Esophagus squamous epithelium (tissue), 5 donors: ENCODE data around the gene ITGB6. TPM values are rescaled to one million over a fixed set of nuclear protein-coding genes. Genes with fewer than 3 reads are reported as not detected.

Experiments
- DNase-seq: peaks from one replicate; lab custom pipeline; 2025; lab: John Stamatoyannopoulos, UW
- H3K27ac ChIP-seq, 4 donors: fragments of 200-600 bp; sonication (generic); one replicate each; pipeline ENCODE4 v1.5.1; 2016 to 2019; ENCODE audit warnings: mild to moderate bottlenecking in 1 of 4
- H3K27me3 ChIP-seq, 4 donors: fragments of 200-600 bp; sonication (generic); 1 replicate in 3 of 4; 2 replicates in 1 of 4; pipeline versions ENCODE4 v1.5.1 to v1.6.0; 2017 to 2021; ENCODE audit warnings: antibody characterized with exemption in 1 of 4
- H3K36me3 ChIP-seq, 3 donors: fragments of 200-600 bp; sonication (generic); one replicate each; pipeline ENCODE4 v1.5.1; 2016 to 2019
- H3K4me1 ChIP-seq, 3 donors: fragments of 200-600 bp; sonication (generic); one replicate each; pipeline ENCODE4 v1.5.1; 2017 to 2019
- H3K4me3 ChIP-seq, 4 donors: fragments of 200-600 bp; sonication (generic); 1 replicate in 3 of 4; 2 replicates in 1 of 4; pipeline ENCODE4 v1.5.1; 2016 to 2019; ENCODE audit warnings: mild to moderate bottlenecking in 2 of 4, moderate library complexity in 1 of 4
- H3K9me3 ChIP-seq, 3 donors: fragments of 200-600 bp; sonication (generic); one replicate each; pipeline ENCODE4 v1.5.1; 2016 to 2019
- POLR2A ChIP-seq, 4 donors: fragments of 450-650 bp; IDR thresholded peaks; one replicate each; pipeline ENCODE4 v1.6.1; 2017; ENCODE audit warnings: antibody characterized with exemption in 4 of 4, mild to moderate bottlenecking in 4 of 4, moderate library complexity in 3 of 4
- WGBS, 2 donors: methylation state at CpG; one replicate each; pipeline ENCODE4 v1.1.5; 2018; 5-methylcytosine and 5-hydroxymethylcytosine counted together
- intact Hi-C: fragments of 100-400 bp; cut with DNase I; formaldehyde crosslinking; loops from one replicate; pipeline ENCODE4 v1.15.0; 2022
- total RNA-seq, 4 donors: library from RNA; depleted of rRNA; stranded (reverse); fragments of >200 nt; gene quantifications; one replicate each; pipeline ENCODE4 v1.1.0, GENCODE V29; 2016
- TF ChIP-seq, protein P1 (sequence below), 6 experiments: fragments of 450-650 bp in 4 of 6; fragments of 200-600 bp in 2 of 6; sonication (generic) in 2 of 6; IDR thresholded peaks; one replicate each; pipeline ENCODE4 v1.5.1; 2016 to 2019; ENCODE audit warnings: antibody characterized with exemption in 6 of 6, mild to moderate bottlenecking in 4 of 6, moderate library complexity in 4 of 6
- donor health status: DM: yes; HTN: yes; CAD: no.

Gene ITGB6
- total RNA-seq, 4 donors from 2014 or later, result 25.3 to 42.2 (median 33.6) TPM

GRCh38 chr2:160050147-160050546 is 149.9 kb downstream of the ITGB6 start:
- Histone ChIP-seq H3K9me3 (no peaks in the 10 kb centered on the region), H3K27ac (no peak overlapping the region), H3K27me3 (no peaks in the 10 kb centered on the region), H3K4me1 (peaks cover 9 to 37% (median 13%) of the 10 kb centered on the region in 3 donors), H3K4me3 (no peak overlapping the region), H3K36me3 (peaks cover 0 to 16% (median 0%) of the 10 kb centered on the region in 3 donors)
- TF ChIP-seq, protein P1, sequence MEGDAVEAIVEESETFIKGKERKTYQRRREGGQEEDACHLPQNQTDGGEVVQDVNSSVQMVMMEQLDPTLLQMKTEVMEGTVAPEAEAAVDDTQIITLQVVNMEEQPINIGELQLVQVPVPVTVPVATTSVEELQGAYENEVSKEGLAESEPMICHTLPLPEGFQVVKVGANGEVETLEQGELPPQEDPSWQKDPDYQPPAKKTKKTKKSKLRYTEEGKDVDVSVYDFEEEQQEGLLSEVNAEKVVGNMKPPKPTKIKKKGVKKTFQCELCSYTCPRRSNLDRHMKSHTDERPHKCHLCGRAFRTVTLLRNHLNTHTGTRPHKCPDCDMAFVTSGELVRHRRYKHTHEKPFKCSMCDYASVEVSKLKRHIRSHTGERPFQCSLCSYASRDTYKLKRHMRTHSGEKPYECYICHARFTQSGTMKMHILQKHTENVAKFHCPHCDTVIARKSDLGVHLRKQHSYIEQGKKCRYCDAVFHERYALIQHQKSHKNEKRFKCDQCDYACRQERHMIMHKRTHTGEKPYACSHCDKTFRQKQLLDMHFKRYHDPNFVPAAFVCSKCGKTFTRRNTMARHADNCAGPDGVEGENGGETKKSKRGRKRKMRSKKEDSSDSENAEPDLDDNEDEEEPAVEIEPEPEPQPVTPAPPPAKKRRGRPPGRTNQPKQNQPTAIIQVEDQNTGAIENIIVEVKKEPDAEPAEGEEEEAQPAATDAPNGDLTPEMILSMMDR (IDR thresholded peaks at IDR 0.05), result no peak
- no peak for TF ChIP-seq POLR2A (IDR thresholded peaks at IDR 0.05)
- no peak for DNase-seq
- 73 to 75% methylated on average over 3 of the region's 3 CpGs for WGBS, 2 donors
- intact Hi-C loops, result no loop called here

Other genes with a start within 250 kb of the ITGB6 start
- 10 to 100 TPM in 3 of 4 donors, 1 to 10 TPM in 1; 9.2 to 18.9 (median 12.3) TPM for gene PLA2R1, start 137.7 kb downstream of the ITGB6 start, total RNA-seq